ENCODE data around the gene NEIL3. TPM values are rescaled to one million over a fixed set of nuclear protein-coding genes. Genes with fewer than 3 reads are reported as not detected.

The NEIL3 gene
- total RNA-seq, 1 experiment from 2014 or later, result 6.3 TPM

- TF ChIP-seq, protein P1, sequence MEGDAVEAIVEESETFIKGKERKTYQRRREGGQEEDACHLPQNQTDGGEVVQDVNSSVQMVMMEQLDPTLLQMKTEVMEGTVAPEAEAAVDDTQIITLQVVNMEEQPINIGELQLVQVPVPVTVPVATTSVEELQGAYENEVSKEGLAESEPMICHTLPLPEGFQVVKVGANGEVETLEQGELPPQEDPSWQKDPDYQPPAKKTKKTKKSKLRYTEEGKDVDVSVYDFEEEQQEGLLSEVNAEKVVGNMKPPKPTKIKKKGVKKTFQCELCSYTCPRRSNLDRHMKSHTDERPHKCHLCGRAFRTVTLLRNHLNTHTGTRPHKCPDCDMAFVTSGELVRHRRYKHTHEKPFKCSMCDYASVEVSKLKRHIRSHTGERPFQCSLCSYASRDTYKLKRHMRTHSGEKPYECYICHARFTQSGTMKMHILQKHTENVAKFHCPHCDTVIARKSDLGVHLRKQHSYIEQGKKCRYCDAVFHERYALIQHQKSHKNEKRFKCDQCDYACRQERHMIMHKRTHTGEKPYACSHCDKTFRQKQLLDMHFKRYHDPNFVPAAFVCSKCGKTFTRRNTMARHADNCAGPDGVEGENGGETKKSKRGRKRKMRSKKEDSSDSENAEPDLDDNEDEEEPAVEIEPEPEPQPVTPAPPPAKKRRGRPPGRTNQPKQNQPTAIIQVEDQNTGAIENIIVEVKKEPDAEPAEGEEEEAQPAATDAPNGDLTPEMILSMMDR (conservative IDR thresholded peaks at IDR 0.05), result no peak
- no peak overlapping the region for H2AFZ ChIP-seq (ENCODE audit: low read length)
- H3K56ac ChIP-seq (ENCODE audit: insufficient read length, low read depth, low read length), result no peak overlapping the region
- no peak overlapping the region for H2BK15ac ChIP-seq (ENCODE audit: low read depth, low read length)
- no peak overlapping the region for H3K9ac ChIP-seq (ENCODE audit: extremely low read depth, insufficient read length, low read length)
- no peak overlapping the region for H3K14ac ChIP-seq (ENCODE audit: insufficient read depth, low read length)
- H4K5ac ChIP-seq (ENCODE audit: insufficient read length, low read depth, low read length), result no peak overlapping the region
- H2BK20ac ChIP-seq (ENCODE audit: low read depth, low read length, poor library complexity, severe bottlenecking), result no peak overlapping the region
- no peaks in the 10 kb centered on the region for H3K9me3 ChIP-seq (ENCODE audit: control insufficient read depth, low read depth, low read length)
- no peaks in the 10 kb centered on the region for H3K23me2 ChIP-seq (ENCODE audit: insufficient read length, low read depth, low read length, poor library complexity, severe bottlenecking)
- Mint-ChIP-seq H3K27me3 (ENCODE audit: low read depth) (no peaks in the 10 kb centered on the region), H3K9me3 (no peaks in the 10 kb centered on the region), H3K4me3 (no peak overlapping the region), H3K36me3 (ENCODE audit: insufficient read depth in 1 of 3, low read depth in 3 of 3) (peaks cover 6 to 16% (median 12%) of the 10 kb centered on the region in 3 experiments; a peak in 6 of 7 replicates), H3K27ac (0 out of 7 replicates have a peak overlapping the region, but pooled peaks of 1 of the 3 experiments have one; percentile 50), H3K4me1 (peaks cover 3 to 5% of the 10 kb centered on the region in 2 experiments; a peak in 3 of 4 replicates)
- H2AK5ac ChIP-seq (ENCODE audit: insufficient read length, low read length), result no peak overlapping the region
- no peaks in the 10 kb centered on the region for H4K20me1 ChIP-seq (ENCODE audit: control insufficient read depth, insufficient read depth, insufficient read length)
- no peak overlapping the region for H3K4me2 ChIP-seq (ENCODE audit: insufficient read depth, insufficient read length, low read length)
- no peak overlapping the region for H4K8ac ChIP-seq (replicated peaks; ENCODE audit: insufficient read length, low read depth, low read length)
- H2BK12ac ChIP-seq (ENCODE audit: insufficient read length, low read depth, low read length), result no peak overlapping the region
- H3K18ac ChIP-seq (ENCODE audit: insufficient read length, low read depth, low read length), result no peak overlapping the region
- H3K27me3 ChIP-seq (ENCODE audit: insufficient read depth, low read length), result no peaks in the 10 kb centered on the region
- H2BK120ac ChIP-seq (ENCODE audit: low read depth, low read length, poor library complexity, severe bottlenecking), result no peak overlapping the region
- H3K79me2 ChIP-seq (ENCODE audit: insufficient read depth, low read length), result no peaks in the 10 kb centered on the region
- DNase-seq, result no peak
- no peaks in the 10 kb centered on the region; the same call in 1 of the 2 replicates for H3K4me1 ChIP-seq (ENCODE audit: insufficient read depth, low read length)
- no peak overlapping the region for H2BK5ac ChIP-seq (ENCODE audit: insufficient read length, low read length)
- no peak overlapping the region for H3K27ac ChIP-seq (ENCODE audit: insufficient read length, low read depth, low read length)
- H4K91ac ChIP-seq (ENCODE audit: insufficient read length, low read depth, low read length), result no peak overlapping the region
- no CpG with 5 or more reads among the region's 7 CpGs for WGBS (ENCODE audit: extremely low coverage, insufficient read length, low lambda C conversion rate)
- no peaks in the 10 kb centered on the region for H3K79me1 ChIP-seq (ENCODE audit: insufficient read depth, low read depth, low read length, poor library complexity, severe bottlenecking)
- H3K4ac ChIP-seq (ENCODE audit: low read depth, low read length), result no peak overlapping the region
- no peak overlapping the region for H3T11ph ChIP-seq (ENCODE audit: low read length)
- no peak overlapping the region for H3K23ac ChIP-seq (ENCODE audit: insufficient read length, low read depth, low read length)
Observed at GRCh38 chr4:177356921-177357320, 47.2 kb downstream of the NEIL3 start.

Measured in H9 (cell line).